Ovary (tissue), 3 donors: Measurements from ENCODE around the gene HDAC5.

Source experiments
- CTCF ChIP-seq, 3 donors: fragments of 450-650 bp in 2 of 3; fragments of 200-600 bp in 1 of 3; IDR thresholded peaks; one replicate each; pipeline versions ENCODE4 v1.5.1 to v1.8.0; 2016 to 2022; ENCODE audit warnings: antibody characterized with exemption in 3 of 3, mild to moderate bottlenecking in 1 of 3
- POLR2A ChIP-seq: fragments of 450-650 bp; IDR thresholded peaks from one replicate; pipeline ENCODE4 v1.6.1; 2017; ENCODE audit warnings: antibody characterized with exemption, mild to moderate bottlenecking, moderate library complexity
- donor health status: DM: no; HTN: no; CAD: no.

- TF ChIP-seq CTCF (IDR thresholded peaks at IDR 0.05) (no peak), POLR2A (no peak)
Measured at GRCh38 chr17:44077595-44077909, 45.9 kb downstream of the HDAC5 start.
